ENCODE results near the gene GRM2.

Gene GRM2

DNA sequence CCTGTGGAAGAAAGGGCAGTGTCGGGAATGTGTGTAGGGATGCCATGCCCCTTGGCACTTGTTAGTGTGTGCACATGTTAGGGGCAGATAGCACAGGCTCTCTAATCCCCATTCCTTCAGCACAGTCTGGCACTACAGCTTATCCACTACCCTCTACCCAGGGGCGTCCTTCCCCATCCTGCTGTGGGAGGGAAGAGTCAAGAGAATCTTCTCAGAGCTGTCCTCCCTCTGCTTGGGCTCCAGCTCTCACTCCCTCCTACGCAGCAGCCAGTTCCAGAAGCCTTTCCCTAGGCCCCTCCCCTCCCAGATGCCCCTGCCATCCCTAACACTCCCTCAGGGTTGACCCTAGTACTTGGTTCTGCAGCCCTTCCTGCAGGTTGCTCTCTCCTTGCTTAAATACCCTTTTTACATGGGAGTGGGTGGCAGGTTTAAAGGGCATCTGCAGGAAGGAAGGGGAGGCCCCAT, 815 bp upstream of the GRM2 start:
- DNase-seq: no peak

DNA sequence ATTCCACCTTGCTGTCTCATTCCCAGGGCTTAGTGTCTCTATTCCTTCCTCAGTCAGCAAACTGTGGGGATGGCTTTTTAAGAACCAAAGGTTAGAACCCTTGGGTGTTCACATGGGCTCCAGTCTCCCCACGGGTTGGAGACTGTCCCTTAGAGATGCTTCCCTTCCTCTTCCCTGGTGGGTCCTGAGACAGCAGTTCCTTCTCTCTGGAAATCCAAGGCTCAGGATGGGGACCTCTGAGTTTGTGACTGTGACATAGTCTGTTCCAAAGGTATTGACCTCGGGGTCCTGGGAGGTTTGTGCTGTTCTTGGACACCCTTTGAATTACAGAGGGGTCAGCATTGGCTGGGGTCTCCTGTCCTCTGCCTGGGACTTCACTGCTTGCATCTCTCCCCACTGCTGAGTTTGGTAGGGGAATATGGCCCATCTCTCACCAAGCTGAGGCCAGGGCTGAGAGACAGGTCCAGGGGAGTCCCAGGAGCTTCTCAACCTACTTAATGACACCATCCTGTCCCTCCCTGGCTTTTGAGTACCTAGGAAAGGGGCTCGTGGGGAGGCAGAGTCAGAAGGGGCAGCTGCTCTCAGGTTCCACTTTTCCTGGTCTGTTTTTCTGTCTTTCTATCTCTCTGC, 1.5 kb downstream of the GRM2 start:
- DNase-seq: no peak

DNA sequence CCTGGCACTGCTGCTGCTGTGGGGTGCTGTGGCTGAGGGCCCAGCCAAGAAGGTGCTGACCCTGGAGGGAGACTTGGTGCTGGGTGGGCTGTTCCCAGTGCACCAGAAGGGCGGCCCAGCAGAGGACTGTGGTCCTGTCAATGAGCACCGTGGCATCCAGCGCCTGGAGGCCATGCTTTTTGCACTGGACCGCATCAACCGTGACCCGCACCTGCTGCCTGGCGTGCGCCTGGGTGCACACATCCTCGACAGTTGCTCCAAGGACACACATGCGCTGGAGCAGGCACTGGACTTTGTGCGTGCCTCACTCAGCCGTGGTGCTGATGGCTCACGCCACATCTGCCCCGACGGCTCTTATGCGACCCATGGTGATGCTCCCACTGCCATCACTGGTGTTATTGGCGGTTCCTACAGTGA, 2.1 kb downstream of the GRM2 start:
- no peak for DNase-seq

DNA sequence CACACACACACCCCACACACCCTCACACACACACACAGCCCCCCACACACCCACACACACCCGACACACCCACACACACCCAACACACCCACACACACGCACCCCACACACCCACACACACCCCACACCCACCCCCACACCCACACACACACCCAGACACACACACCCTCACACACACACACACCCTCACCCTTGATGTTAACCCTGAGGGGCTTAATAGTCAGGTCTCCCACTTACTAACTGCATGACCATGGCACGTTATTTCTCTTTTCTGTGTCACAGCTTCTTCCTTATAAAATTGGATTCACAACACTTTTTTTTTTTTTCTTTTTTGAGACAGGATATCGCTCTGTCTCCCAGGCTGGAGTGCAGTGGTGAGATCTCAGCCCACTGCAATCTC, 2.8 kb downstream of the GRM2 start:
- DNase-seq: no peak

DNA sequence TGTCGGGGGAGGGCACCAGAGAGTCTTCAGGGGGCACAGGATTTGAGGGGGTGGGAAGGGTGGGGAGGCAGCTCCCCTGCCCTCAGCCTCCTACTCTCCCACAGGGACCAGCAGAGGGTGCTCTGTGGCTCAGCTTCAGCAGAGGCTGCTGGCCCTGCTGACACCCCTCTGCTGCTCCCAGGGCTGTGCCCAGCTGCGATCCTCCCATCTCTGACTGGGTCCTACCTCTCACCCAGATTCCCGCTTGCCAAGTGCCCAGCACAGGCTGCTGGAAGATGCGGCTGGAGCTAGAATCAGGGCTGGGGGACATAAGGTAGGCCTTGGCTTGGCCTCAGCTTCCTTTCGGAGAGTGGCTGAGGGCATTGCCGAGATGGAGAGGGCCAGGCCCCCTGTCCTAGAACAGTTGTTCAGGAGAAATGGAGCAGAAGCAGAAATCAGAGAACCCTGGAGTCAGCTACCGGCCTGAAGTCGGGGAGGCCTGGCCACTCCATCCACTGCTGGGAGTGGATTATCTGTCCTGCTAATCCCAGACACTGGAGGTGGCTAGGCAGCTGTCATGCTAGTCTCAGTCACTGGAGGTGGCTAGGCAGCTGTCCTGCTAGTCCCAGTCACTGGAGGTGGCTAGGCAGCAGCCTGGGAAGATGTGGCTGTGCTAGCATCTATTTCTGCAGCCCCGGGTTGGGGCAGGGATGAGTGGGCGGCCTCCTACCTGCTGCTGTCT, 3.9 kb downstream of the GRM2 start:
- peak; percentile 26 for DNase-seq

DNA sequence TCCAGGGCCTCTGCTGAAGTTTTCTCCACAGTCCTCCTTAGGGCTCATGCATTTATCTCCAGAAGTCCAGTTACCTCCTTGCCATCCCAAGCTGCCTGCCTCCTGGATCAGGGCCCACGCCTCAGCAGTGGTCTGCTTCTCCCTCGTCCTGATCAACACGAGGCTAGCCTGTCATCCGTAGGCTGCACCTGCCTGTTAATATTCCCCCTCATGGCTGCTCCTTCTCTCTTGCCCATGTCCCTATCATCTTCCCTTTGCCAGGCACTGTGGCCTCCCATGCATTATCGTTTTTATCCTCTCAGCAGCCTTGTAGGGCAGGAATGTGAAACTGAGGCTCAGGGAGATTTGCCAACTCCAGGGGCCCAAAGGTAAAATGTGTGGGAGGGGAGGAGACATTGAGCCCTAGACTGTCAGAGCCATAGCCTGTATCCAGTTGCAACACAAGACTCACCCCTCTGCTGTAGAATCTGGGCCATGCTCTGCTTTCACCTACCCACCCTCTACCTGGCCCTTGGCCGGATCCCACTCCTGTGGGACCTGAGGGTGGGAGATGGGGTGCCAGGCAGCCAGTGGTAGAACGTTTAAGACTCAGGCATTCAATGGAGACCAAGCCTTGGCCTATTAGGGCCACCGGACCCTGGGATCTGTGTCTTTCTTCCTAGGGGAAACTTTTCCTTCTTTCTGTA, 4.6 kb downstream of the GRM2 start:
- no peak for DNase-seq

DNA sequence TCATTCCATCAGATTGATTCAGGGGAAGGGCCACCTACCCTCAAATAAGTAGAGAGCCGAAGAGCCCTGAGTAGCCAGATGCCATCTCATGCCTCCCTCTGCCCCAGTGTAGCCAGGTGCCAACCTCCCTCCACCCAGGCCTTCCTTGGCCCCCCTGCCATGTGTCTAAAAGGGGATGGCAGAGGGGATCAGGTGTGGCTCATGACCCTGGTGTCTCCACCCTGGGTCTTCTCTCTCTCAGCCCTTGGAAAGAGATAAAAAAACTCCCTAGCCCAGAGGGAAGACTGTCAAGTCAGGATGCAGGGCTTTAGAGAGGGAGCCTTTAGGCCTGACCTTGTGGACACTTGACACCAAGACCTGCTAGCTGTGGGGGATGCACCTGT, 5.2 kb downstream of the GRM2 start:
- no peak for DNase-seq

DNA sequence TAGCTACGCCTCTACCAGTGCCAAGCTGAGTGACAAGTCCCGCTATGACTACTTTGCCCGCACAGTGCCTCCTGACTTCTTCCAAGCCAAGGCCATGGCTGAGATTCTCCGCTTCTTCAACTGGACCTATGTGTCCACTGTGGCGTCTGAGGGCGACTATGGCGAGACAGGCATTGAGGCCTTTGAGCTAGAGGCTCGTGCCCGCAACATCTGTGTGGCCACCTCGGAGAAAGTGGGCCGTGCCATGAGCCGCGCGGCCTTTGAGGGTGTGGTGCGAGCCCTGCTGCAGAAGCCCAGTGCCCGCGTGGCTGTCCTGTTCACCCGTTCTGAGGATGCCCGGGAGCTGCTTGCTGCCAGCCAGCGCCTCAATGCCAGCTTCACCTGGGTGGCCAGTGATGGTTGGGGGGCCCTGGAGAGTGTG, 5.7 kb downstream of the GRM2 start:
- no peak for DNase-seq

DNA sequence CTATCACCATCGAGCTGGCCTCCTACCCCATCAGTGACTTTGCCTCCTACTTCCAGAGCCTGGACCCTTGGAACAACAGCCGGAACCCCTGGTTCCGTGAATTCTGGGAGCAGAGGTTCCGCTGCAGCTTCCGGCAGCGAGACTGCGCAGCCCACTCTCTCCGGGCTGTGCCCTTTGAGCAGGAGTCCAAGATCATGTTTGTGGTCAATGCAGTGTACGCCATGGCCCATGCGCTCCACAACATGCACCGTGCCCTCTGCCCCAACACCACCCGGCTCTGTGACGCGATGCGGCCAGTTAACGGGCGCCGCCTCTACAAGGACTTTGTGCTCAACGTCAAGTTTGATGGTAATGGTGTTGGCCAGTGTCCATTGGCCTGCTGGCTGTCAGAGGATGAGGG, 6.1 kb downstream of the GRM2 start:
- no peak for DNase-seq

DNA sequence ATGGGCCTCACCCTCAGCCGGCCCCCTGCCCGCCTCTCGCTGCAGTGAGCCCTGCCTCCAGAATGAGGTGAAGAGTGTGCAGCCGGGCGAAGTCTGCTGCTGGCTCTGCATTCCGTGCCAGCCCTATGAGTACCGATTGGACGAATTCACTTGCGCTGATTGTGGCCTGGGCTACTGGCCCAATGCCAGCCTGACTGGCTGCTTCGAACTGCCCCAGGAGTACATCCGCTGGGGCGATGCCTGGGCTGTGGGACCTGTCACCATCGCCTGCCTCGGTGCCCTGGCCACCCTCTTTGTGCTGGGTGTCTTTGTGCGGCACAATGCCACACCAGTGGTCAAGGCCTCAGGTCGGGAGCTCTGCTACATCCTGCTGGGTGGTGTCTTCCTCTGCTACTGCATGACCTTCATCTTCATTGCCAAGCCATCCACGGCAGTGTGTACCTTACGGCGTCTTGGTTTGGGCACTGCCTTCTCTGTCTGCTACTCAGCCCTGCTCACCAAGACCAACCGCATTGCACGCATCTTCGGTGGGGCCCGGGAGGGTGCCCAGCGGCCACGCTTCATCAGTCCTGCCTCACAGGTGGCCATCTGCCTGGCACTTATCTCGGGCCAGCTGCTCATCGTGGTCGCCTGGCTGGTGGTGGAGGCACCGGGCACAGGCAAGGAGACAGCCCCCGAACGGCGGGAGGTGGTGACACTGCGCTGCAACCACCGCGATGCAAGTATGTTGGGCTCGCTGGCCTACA, 8.5 kb downstream of the GRM2 start:
- peak; percentile 70 for DNase-seq

DNA sequence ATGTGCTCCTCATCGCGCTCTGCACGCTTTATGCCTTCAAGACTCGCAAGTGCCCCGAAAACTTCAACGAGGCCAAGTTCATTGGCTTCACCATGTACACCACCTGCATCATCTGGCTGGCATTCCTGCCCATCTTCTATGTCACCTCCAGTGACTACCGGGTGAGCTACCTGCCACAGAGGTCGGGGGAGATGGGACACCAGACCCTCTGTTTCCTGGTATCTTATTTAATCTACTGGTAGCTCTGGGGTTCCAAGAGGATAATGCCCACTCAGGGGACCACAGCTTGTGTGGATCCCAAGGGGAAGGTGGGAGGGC, 9.1 kb downstream of the GRM2 start:
- DNase-seq: no peak

DNA sequence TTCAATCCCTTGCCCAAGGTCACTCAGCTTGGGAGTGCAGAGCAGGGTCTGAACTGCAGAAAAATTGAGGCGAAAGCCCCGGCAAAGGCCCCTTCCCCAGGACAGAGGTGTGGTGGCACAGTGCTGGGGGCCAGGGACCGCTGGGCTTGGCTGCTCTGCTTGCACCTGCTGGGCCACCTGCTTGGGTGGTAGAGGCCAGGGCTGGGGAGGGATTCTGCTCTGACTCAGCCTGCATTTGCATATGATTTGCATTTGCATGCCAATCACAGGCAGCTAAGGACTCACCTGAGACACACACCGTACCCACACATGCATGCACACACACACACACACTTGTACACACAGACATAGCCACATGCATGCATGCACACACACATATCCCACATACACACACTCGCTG, 9.9 kb downstream of the GRM2 start:
- DNase-seq: no peak

DNA sequence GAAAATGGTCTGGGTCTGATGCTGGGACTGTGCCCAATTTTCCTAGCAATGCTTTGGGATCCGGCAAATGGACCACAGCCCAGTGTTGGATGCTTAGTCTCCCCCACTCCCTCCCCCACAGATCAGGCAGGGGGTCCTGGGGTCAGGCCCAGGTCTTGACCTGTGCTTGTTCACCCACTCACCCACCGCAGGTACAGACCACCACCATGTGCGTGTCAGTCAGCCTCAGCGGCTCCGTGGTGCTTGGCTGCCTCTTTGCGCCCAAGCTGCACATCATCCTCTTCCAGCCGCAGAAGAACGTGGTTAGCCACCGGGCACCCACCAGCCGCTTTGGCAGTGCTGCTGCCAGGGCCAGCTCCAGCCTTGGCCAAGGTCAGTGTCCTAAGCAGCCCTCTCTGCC, 10.6 kb downstream of the GRM2 start:
- no peak for DNase-seq

DNA sequence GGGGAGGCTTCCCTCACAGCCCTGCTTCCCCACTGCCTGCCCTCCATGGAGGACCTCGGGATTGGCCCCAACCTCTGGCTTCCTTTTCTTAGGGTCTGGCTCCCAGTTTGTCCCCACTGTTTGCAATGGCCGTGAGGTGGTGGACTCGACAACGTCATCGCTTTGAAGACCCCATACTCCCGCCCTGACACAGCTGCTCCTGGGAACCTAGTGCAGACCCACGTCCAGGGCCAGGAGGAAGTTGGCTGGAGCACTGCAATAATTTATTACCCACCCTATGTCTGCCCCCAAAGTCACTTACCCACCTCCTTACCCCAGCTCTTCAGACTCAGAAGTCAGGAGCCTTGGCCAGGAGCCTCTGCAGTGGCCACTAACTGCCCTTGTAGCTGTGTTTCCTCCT, 11.1 kb downstream of the GRM2 start:
- DNase-seq: no peak

DNA sequence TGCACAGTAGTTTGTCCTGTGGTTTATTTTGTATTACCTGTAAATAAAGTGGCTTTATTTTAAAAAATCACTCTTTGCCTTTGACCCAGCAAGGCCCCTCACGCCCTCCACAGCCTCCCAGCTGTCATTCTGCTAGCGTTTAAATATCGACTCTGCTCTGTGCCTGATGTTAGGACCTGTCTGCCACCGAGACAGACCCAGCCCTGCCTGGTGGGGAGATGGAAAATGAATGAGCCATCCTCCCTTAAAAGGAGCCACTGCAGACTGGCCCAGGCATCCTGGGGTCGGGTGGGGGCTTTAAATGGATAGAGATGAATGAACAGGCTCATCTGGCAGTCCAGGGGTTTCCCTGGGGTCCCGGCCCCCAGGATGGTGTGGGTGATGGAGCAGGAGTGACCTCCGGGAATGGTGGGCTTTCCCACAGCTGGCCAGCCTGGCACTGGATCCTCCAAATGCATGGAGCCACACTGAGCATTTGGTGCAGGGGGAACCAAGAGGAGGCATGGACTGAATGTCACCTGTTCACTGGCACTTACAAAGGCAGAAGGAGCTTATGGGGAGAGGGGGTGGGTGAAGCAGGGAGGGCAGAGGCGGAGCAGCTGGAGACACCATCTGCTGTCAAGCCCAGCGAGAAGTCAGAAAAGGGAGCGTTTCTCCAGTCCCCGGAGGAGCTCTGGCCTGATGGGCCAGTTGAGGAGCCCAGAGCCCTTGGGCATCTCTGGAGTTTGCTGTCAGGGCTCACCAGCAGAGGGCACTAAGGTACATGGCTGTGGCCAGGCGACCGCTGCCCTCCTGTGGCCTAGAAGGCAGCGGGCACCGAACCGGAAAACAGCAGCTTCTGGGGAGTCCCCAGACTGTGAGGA, 11.9 kb downstream of the GRM2 start:
- DNase-seq: peak; percentile 87

DNA sequence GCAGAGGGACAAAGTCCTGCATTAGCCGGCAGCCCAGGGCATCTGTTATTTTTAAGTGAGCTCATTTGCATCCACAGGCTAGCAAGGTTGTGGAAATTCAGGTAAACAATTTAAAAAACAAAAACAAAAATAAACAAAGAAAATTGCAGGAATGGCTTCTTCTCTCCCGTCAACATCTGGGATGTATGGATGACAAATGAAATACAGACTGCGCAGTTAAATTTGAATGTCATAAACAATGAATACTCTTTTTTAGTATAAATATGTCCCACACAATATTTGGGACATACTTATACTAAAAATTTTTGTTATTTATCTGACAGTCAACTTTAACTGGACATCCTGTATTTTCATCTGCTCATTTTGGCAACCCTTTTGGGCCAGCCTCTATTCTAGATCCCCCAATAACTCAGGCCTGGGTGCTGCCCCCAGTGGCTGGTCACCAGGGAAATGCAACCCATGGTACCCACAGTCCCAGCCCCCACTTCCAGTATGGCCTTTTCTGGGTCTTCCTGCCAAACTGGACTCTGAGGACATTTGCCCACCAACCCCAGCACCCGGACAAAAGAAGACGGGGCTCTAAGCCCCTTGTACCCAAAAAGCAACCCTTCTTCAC, 12.7 kb downstream of the GRM2 start:
- DNase-seq: no peak

DNA sequence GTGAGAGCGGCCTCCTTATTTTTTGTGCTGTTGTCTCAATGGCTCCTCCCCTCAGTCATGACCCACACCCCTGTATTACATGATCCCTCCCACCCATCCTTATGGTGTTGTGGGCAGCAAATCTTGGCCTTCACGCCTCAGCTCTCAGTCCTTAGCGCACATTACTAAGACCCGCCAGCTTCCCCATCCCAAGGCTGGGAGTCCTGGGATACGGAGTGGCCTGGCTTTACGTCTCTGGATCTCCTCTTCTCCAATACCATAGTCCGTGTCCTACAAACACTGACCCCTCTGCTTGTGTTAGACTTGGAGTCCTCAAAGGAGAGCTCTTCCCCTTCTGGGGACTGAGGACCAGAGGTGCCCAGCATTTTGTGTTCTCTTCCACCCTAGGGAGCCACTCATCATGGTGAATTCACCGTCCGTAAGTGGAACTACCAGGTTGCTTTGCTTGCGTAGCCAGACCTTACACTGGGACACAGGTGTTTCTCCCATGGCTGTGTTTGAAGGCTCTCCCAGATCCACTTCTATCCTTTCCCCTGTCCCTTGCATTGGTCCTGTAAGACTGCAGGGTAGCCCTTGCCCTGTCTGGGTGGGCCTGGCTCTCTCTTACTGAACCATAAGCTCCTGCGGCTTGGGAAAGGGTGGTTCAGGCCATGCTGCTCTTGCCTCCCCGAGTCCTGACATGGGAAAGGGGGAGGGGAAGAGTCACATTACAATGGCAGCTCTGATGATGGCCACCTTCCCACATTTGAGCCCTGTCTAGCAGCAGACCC, 13.6 kb downstream of the GRM2 start:
- no peak for DNase-seq

DNA sequence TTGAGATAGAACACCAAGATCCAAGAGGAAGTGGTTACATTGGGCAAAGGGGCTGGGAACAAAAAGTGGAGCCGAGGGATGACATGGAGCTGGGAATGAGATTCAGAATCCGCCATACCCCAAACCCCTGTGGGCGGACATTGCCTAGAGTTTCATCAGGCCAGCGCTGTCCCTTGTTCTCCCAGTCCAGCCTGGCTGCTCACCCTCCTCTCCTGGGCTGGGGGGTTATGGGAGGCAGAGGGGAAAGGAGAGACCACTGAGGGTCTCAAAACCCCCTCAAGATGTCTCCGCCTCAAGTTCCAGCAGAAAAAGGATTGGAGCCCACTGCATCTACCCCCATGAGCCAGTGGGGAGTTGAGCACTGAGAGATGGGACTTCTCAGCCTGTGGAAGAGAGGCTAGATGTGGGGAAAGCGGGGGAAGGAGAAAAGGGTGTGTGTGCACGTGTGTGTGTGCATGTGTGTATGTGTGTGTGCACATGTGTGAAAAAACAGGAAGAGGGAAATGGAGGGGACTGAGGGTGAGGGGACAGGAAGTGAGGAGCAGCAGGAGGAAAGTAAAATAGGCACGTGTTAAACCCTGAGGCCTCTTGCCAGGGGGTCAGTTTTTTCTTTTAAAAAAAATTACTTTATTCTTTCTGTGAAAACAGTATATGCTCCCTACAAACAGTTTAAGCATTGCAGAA, 14.3 kb downstream of the GRM2 start:
- no peak for DNase-seq

DNA sequence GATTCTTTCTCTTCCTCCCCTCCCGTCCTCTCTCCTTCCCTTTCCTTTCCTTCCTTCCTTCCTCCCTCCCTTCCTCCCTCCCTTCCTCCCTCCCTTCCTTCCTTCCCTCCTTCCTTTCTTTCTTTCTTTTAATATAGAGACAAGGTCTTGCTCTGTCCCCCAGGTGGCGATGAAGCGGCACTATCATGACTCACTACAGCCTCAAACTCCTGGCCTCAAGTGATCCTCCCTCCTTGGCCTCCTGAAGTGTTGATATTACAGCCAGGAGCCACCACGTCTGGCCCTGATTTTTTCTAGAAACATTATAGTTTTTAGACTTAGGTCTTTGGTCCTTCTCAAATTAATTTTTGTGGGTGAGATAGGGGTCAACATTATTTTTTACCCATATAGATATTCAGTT, 15.5 kb downstream of the GRM2 start:
- DNase-seq: no peak

DNA sequence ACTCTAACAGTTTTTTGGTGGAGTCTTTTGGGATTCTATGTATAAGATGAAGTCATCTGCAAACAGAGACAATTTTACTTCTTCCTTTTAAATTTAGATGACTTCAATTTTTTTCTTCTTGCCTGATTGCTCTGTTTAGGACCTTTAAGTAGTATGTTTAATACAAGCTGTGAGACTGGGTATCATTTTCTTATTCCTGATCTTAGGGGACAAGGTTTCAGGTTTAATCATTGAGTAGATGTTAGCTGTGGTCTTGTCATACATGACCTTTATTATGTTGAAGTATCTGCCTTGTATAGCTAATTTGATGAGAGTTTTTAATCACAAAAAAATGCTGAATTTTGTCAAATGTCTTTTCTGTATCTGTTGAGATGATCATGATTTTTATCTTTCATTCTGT, 20.6 kb downstream of the GRM2 start:
- DNase-seq: no peak

Measured in RPMI8226 (cell line).